Glomerular visceral epithelial cell (primary cell): Measurements from ENCODE around the gene FXYD6.
A peak's percentile ranks its signal among the peaks of the same experiment; 100 is the strongest.

ENCODE experiments used
- DNase-seq: peaks from one replicate; pipeline ENCODE4 v3.0.0-alpha.2; 2016; ENCODE audit errors: extremely low spot score

The FXYD6 gene

GRCh38 chr11:117910941-117911655, 34.6 kb upstream of the FXYD6 start:
- no peak for DNase-seq

GRCh38 chr11:117910525-117910924, 34.1 kb upstream of the FXYD6 start:
- no peak for DNase-seq

- DNase-seq: no peak
Observed at GRCh38 chr11:117909611-117910382, 33.3 kb upstream of the FXYD6 start.

- no peak for DNase-seq
Observed at GRCh38 chr11:117908959-117909610, 32.6 kb upstream of the FXYD6 start.

GRCh38 chr11:117908109-117908895, 31.8 kb upstream of the FXYD6 start:
- DNase-seq: no peak

- DNase-seq: peak; percentile 89
Observed at GRCh38 chr11:117907276-117908108, 31.0 kb upstream of the FXYD6 start.

GRCh38 chr11:117906710-117907109, 30.3 kb upstream of the FXYD6 start:
- no peak for DNase-seq

- DNase-seq: no peak
Observed at GRCh38 chr11:117906126-117906525, 29.7 kb upstream of the FXYD6 start.

GRCh38 chr11:117905524-117905923, 29.1 kb upstream of the FXYD6 start:
- no peak for DNase-seq

GRCh38 chr11:117903505-117904382, 27.3 kb upstream of the FXYD6 start:
- DNase-seq: no peak

- DNase-seq: no peak
Observed at GRCh38 chr11:117902001-117902845, 25.8 kb upstream of the FXYD6 start.

GRCh38 chr11:117901601-117902000, 25.1 kb upstream of the FXYD6 start:
- no peak for DNase-seq

- DNase-seq: no peak
Observed at GRCh38 chr11:117900720-117901440, 24.4 kb upstream of the FXYD6 start.

GRCh38 chr11:117900121-117900648, 23.7 kb upstream of the FXYD6 start:
- no peak for DNase-seq

GRCh38 chr11:117898059-117898458, 21.6 kb upstream of the FXYD6 start:
- DNase-seq: no peak

GRCh38 chr11:117892651-117893050, 16.2 kb upstream of the FXYD6 start:
- DNase-seq: no peak

- DNase-seq: no peak
Observed at GRCh38 chr11:117891362-117891761, 14.9 kb upstream of the FXYD6 start.

GRCh38 chr11:117888139-117888566, 11.7 kb upstream of the FXYD6 start:
- DNase-seq: no peak
